HepG2 (cell line): Measurements from ENCODE around the gene RTKN2.

Source experiments
- POLR2AphosphoS5 ChIP-seq: IDR thresholded peaks from 2 replicates; pipeline ENCODE4 v1.6.1; 2012; ENCODE audit warnings: low read depth, low read length
- RAD21 ChIP-seq: fragments of 450-650 bp; formaldehyde crosslinking; IDR thresholded peaks from 2 replicates; pipeline ENCODE4 v1.5.0; 2020; ENCODE audit warnings: mild to moderate bottlenecking
- ZNF121 ChIP-seq: sonication (generic); formaldehyde crosslinking; IDR thresholded peaks from 2 replicates; pipeline ENCODE4 v1.5.0; 2020; ENCODE audit warnings: mild to moderate bottlenecking, missing genetic modification reagents
- TF ChIP-seq, protein P1 (sequence below): sonication (generic); formaldehyde crosslinking; IDR thresholded peaks from 2 replicates; pipeline ENCODE4 v1.5.1; 2020; ENCODE audit warnings: mild to moderate bottlenecking, missing genetic modification reagents, moderate library complexity

DNA sequence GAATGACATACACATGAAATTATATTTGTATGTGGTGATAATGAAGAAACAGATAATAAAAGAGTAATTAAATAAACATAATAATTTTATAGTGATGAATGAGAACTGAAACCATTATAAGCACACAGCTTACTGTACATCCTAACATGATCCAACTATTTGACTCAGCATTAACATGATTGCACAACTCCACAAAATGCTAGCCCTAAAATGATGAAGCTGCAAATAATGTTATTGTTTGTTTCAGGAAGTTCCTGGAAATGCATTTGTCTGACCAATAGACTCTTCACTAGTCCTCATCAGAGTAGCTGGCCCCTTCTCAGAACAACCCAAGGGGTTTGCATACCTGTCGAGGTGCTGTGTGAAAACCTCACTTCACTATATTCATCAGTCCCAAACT, 115.5 kb downstream of the RTKN2 start:
- TF ChIP-seq POLR2AphosphoS5 (no peak), ZNF121 (CRISPR knock-in tag) (no peak), RAD21 (CRISPR knock-in tag) (no peak)
- TF ChIP-seq, protein P1, sequence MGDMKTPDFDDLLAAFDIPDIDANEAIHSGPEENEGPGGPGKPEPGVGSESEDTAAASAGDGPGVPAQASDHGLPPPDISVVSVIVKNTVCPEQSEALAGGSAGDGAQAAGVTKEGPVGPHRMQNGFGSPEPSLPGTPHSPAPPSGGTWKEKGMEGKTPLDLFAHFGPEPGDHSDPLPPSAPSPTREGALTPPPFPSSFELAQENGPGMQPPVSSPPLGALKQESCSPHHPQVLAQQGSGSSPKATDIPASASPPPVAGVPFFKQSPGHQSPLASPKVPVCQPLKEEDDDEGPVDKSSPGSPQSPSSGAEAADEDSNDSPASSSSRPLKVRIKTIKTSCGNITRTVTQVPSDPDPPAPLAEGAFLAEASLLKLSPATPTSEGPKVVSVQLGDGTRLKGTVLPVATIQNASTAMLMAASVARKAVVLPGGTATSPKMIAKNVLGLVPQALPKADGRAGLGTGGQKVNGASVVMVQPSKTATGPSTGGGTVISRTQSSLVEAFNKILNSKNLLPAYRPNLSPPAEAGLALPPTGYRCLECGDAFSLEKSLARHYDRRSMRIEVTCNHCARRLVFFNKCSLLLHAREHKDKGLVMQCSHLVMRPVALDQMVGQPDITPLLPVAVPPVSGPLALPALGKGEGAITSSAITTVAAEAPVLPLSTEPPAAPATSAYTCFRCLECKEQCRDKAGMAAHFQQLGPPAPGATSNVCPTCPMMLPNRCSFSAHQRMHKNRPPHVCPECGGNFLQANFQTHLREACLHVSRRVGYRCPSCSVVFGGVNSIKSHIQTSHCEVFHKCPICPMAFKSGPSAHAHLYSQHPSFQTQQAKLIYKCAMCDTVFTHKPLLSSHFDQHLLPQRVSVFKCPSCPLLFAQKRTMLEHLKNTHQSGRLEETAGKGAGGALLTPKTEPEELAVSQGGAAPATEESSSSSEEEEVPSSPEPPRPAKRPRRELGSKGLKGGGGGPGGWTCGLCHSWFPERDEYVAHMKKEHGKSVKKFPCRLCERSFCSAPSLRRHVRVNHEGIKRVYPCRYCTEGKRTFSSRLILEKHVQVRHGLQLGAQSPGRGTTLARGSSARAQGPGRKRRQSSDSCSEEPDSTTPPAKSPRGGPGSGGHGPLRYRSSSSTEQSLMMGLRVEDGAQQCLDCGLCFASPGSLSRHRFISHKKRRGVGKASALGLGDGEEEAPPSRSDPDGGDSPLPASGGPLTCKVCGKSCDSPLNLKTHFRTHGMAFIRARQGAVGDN (CRISPR knock-in tag): no peak
